HEK293 (cell line): ENCODE results near the gene RIGI.

Experiments used
- CTCF ChIA-PET: fragments of 350-600 bp; formaldehyde crosslinking; extraction: SDS; loops from one replicate; lab custom pipeline; 2021; ENCODE audit warnings: antibody characterized with exemption; lab: Yijun Ruan, JAX
- POLR2A ChIA-PET: fragments of 300-600 bp; formaldehyde crosslinking; extraction: SDS; loops from one replicate; lab custom pipeline; 2020; ENCODE audit warnings: antibody characterized with exemption, inconsistent platforms; lab: Yijun Ruan, JAX
- H3K27ac ChIP-seq: fragments of 200-500 bp; sonication (Bioruptor generic); 2 replicates; pipeline ENCODE4 v1.5.1; 2014; ENCODE audit warnings: low read depth, low read length, control low read depth, inconsistent platforms; ENCODE audit errors: extremely low read depth
- H3K36me3 ChIP-seq, 2 experiments: fragments of 200-500 bp in 1 of 2; sonication (Bioruptor generic) in 1 of 2; 1 replicate in 1 of 2; 2 replicates in 1 of 2; pipeline ENCODE4 v1.5.1; 2014 to 2017; ENCODE audit warnings: inconsistent platforms in 2 of 2, low read length in 2 of 2; ENCODE audit not compliant: control insufficient read depth in 2 of 2, insufficient read depth in 1 of 2
- H3K4me1 ChIP-seq: fragments of 200-500 bp; sonication (Bioruptor generic); 2 replicates; pipeline ENCODE4 v1.5.1; 2014; ENCODE audit warnings: mild to moderate bottlenecking, low read length, inconsistent platforms; ENCODE audit not compliant: control insufficient read depth, insufficient read depth
- H3K4me3 ChIP-seq: 2 replicates; pipeline ENCODE4 v1.5.1; 2011; ENCODE audit warnings: low read depth, mild to moderate bottlenecking, control low read depth, low read length, moderate library complexity
- H3K9me3 ChIP-seq: fragments of 200-500 bp; sonication (Bioruptor generic); 2 replicates; pipeline ENCODE4 v1.5.1; 2014; ENCODE audit warnings: low read depth, low read length, inconsistent platforms; ENCODE audit not compliant: control insufficient read depth, insufficient read depth
- KLF1 ChIP-seq: fragments of 450-650 bp; formaldehyde crosslinking; IDR thresholded peaks from 2 replicates; pipeline ENCODE4 v1.5.1; 2016; ENCODE audit warnings: missing biosample characterization, missing genetic modification characterization
- KLF8 ChIP-seq: fragments of 450-650 bp; formaldehyde crosslinking; IDR thresholded peaks from 2 replicates; pipeline ENCODE4 v1.5.1; 2016; ENCODE audit warnings: missing biosample characterization, missing genetic modification characterization
- REPIN1 ChIP-seq: fragments of 450-650 bp; formaldehyde crosslinking; IDR thresholded peaks from 2 replicates; pipeline ENCODE4 v1.5.1; 2017; ENCODE audit warnings: missing biosample characterization, missing genetic modification characterization, low read depth
- YY2 ChIP-seq: fragments of 450-650 bp; formaldehyde crosslinking; IDR thresholded peaks from 2 replicates; pipeline ENCODE4 v1.5.1; 2016; ENCODE audit warnings: missing biosample characterization, missing genetic modification characterization
- ZBTB20 ChIP-seq: fragments of 450-650 bp; formaldehyde crosslinking; IDR thresholded peaks from 2 replicates; pipeline ENCODE4 v1.5.1; 2016; ENCODE audit warnings: missing biosample characterization, missing genetic modification characterization
- ZIC2 ChIP-seq: fragments of 450-650 bp; formaldehyde crosslinking; IDR thresholded peaks from 2 replicates; pipeline ENCODE4 v1.5.1; 2016; ENCODE audit warnings: missing biosample characterization, missing genetic modification characterization
- ZNF10 ChIP-seq: fragments of 450-650 bp; formaldehyde crosslinking; IDR thresholded peaks from 2 replicates; pipeline ENCODE4 v1.5.1; 2017; ENCODE audit warnings: missing biosample characterization, missing genetic modification characterization
- ZNF175 ChIP-seq: fragments of 450-650 bp; formaldehyde crosslinking; IDR thresholded peaks from 2 replicates; pipeline ENCODE4 v1.5.1; 2016; ENCODE audit warnings: missing biosample characterization, missing genetic modification characterization
- ZNF2 ChIP-seq: fragments of 450-650 bp; formaldehyde crosslinking; IDR thresholded peaks from 2 replicates; pipeline ENCODE4 v1.5.1; 2016; ENCODE audit warnings: missing biosample characterization, missing genetic modification characterization
- ZNF266 ChIP-seq: fragments of 450-650 bp; formaldehyde crosslinking; IDR thresholded peaks from 2 replicates; pipeline ENCODE4 v1.5.1; 2016; ENCODE audit warnings: missing biosample characterization, missing genetic modification characterization, low read depth
- ZNF354C ChIP-seq: fragments of 450-650 bp; formaldehyde crosslinking; IDR thresholded peaks from 2 replicates; pipeline ENCODE4 v1.5.1; 2016; ENCODE audit warnings: missing biosample characterization, missing genetic modification characterization, low read depth, borderline replicate concordance
- ZNF37A ChIP-seq: fragments of 450-650 bp; IDR thresholded peaks from 2 replicates; pipeline ENCODE4 v1.5.1; 2018; ENCODE audit warnings: missing biosample characterization, missing genetic modification characterization
- ZNF426 ChIP-seq: fragments of 450-650 bp; formaldehyde crosslinking; IDR thresholded peaks from 2 replicates; pipeline ENCODE4 v1.5.1; 2017; ENCODE audit warnings: missing biosample characterization, missing genetic modification characterization, mild to moderate bottlenecking, inconsistent platforms, moderate library complexity
- ZNF514 ChIP-seq: fragments of 450-650 bp; formaldehyde crosslinking; IDR thresholded peaks from 2 replicates; pipeline ENCODE4 v1.5.1; 2016; ENCODE audit warnings: missing biosample characterization, missing genetic modification characterization
- ZNF555 ChIP-seq: fragments of 450-650 bp; formaldehyde crosslinking; conservative IDR thresholded peaks from 2 replicates; pipeline ENCODE4 v1.5.1; 2017; ENCODE audit warnings: missing biosample characterization, mild to moderate bottlenecking, missing genetic modification characterization, inconsistent platforms
- ZNF561 ChIP-seq: fragments of 450-650 bp; IDR thresholded peaks from 2 replicates; pipeline ENCODE4 v1.5.1; 2018; ENCODE audit warnings: missing biosample characterization, missing genetic modification characterization, borderline replicate concordance
- ZNF623 ChIP-seq: fragments of 450-650 bp; formaldehyde crosslinking; IDR thresholded peaks from 2 replicates; pipeline ENCODE4 v1.5.1; 2016; ENCODE audit warnings: missing biosample characterization, missing genetic modification characterization
- ZNF654 ChIP-seq: fragments of 450-650 bp; formaldehyde crosslinking; IDR thresholded peaks from 2 replicates; pipeline ENCODE4 v1.5.1; 2016; ENCODE audit warnings: low read depth, missing biosample characterization, missing genetic modification characterization
- ZNF660 ChIP-seq: fragments of 450-650 bp; IDR thresholded peaks from 2 replicates; pipeline ENCODE4 v1.5.1; 2018; ENCODE audit warnings: missing biosample characterization, mild to moderate bottlenecking, missing genetic modification characterization
- TF ChIP-seq, protein P1 (sequence below): fragments of 450-650 bp; formaldehyde crosslinking; IDR thresholded peaks from 2 replicates; pipeline ENCODE4 v1.5.1; 2016; ENCODE audit warnings: missing biosample characterization, missing genetic modification characterization
- TF ChIP-seq, protein P2 (sequence below): fragments of 450-650 bp; formaldehyde crosslinking; IDR thresholded peaks from 2 replicates; pipeline ENCODE4 v1.5.1; 2016; ENCODE audit warnings: missing biosample characterization, missing genetic modification characterization
- TF ChIP-seq, protein P3 (sequence below): fragments of 450-650 bp; formaldehyde crosslinking; IDR thresholded peaks from 2 replicates; pipeline ENCODE4 v1.5.1; 2016; ENCODE audit warnings: missing biosample characterization, missing genetic modification characterization
- TF ChIP-seq, protein P4 (sequence below): fragments of 450-650 bp; formaldehyde crosslinking; IDR thresholded peaks from 2 replicates; pipeline ENCODE4 v1.5.1; 2016; ENCODE audit warnings: missing biosample characterization, missing genetic modification characterization
- TF ChIP-seq, protein P5 (sequence below): sonication (generic); formaldehyde crosslinking; IDR thresholded peaks from 2 replicates; pipeline ENCODE4 v1.8.1; 2022; ENCODE audit warnings: mild to moderate bottlenecking, moderate library complexity, missing genetic modification reagents

The RIGI gene

DNA sequence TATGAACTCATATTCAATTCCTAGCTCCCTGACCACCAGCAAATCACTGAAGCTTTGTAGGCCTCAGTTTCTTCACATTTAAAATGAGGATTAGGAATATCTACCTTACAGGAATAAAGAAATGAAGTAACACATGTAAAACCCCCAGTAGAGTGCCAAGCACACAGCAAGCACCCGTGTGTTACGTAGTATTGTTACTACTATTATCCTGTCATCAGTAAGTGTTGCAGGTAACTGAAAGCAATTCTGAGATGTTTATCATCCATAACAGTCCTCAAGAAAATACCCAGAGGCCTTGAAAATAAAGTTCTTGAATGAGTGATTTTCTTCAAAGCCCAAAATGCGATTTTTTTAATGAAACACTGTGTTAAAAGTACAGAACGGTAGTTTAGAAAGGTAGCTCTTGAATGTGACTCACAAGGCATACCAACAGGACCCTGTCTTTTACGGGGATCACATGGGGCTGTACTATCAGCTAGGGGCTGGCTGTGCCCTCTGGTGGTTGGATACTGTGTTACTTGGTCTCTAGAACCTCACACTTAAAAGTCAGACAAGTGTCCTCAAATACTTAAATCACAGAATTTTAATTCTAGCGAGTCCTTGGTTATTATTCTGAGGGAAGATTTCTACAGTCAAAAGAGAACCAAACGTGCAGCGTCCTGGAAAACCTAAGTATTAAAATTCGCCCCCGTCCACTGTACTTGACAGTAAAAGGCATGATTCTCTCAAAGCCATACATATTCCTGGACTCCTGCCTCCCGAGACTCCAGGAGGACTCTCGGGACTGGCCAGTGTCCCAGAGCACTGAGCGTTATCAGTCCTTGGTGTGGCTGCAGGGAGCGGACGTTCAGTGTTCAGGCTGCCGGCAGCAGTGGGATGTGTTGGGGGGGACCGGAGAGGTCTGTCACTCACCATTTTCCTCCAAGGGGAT lies 46.2 kb upstream of the RIGI start:
- peak overlapping the region; percentile 57 for H3K4me3 ChIP-seq
- H3K27ac ChIP-seq, result peak overlapping the region; percentile 64
- CTCF ChIA-PET, result interaction anchor here (0.6 to 4.0 kb wide), 28 partner anchors 9 to 452 kb away, joined by 3 to 122 read pairs (median 4); partner anchors contain the start of genes RIGI, SMIM27 and TOPORS
- H3K36me3 ChIP-seq, result peaks cover 3 to 26% of the 10 kb centered on the region in 2 experiments; a peak in 2 of 3 replicates
- TF ChIP-seq REPIN1 (tag by site-specific recombination) (no peak), ZNF266 (no peak), ZNF660 (0 out of 2 replicates have a peak, but pooled peaks have one; percentile 37), ZBTB20 (tag by site-specific recombination) (peak; percentile 89), ZNF37A (no peak), ZNF555 (no peak), ZNF623 (tag by site-specific recombination) (no peak), ZNF10 (no peak), ZNF175 (tag by site-specific recombination) (no peak), YY2 (tag by site-specific recombination) (no peak), ZNF354C (tag by site-specific recombination) (no peak), KLF1 (tag by site-specific recombination) (no peak), ZNF514 (tag by site-specific recombination) (no peak), ZNF561 (tag by site-specific recombination) (0 out of 2 replicates have a peak, but pooled peaks have one; percentile 21), ZNF654 (tag by site-specific recombination) (peak; percentile 45), ZNF2 (tag by site-specific recombination) (no peak), KLF8 (tag by site-specific recombination) (no peak), ZIC2 (tag by site-specific recombination) (no peak), ZNF426 (tag by site-specific recombination) (no peak)
- TF ChIP-seq, protein P1, sequence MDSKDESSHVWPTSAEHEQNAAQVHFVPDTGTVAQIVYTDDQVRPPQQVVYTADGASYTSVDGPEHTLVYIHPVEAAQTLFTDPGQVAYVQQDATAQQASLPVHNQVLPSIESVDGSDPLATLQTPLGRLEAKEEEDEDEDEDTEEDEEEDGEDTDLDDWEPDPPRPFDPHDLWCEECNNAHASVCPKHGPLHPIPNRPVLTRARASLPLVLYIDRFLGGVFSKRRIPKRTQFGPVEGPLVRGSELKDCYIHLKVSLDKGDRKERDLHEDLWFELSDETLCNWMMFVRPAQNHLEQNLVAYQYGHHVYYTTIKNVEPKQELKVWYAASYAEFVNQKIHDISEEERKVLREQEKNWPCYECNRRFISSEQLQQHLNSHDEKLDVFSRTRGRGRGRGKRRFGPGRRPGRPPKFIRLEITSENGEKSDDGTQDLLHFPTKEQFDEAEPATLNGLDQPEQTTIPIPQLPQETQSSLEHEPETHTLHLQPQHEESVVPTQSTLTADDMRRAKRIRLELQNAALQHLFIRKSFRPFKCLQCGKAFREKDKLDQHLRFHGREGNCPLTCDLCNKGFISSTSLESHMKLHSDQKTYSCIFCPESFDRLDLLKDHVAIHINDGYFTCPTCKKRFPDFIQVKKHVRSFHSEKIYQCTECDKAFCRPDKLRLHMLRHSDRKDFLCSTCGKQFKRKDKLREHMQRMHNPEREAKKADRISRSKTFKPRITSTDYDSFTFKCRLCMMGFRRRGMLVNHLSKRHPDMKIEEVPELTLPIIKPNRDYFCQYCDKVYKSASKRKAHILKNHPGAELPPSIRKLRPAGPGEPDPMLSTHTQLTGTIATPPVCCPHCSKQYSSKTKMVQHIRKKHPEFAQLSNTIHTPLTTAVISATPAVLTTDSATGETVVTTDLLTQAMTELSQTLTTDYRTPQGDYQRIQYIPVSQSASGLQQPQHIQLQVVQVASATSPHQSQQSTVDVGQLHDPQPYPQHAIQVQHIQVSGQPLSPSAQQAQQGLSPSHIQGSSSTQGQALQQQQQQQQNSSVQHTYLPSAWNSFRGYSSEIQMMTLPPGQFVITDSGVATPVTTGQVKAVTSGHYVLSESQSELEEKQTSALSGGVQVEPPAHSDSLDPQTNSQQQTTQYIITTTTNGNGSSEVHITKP (tag by site-specific recombination), result 0 out of 2 replicates have a peak, but pooled peaks have one; percentile 12
- TF ChIP-seq, protein P2, sequence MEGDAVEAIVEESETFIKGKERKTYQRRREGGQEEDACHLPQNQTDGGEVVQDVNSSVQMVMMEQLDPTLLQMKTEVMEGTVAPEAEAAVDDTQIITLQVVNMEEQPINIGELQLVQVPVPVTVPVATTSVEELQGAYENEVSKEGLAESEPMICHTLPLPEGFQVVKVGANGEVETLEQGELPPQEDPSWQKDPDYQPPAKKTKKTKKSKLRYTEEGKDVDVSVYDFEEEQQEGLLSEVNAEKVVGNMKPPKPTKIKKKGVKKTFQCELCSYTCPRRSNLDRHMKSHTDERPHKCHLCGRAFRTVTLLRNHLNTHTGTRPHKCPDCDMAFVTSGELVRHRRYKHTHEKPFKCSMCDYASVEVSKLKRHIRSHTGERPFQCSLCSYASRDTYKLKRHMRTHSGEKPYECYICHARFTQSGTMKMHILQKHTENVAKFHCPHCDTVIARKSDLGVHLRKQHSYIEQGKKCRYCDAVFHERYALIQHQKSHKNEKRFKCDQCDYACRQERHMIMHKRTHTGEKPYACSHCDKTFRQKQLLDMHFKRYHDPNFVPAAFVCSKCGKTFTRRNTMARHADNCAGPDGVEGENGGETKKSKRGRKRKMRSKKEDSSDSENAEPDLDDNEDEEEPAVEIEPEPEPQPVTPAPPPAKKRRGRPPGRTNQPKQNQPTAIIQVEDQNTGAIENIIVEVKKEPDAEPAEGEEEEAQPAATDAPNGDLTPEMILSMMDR, result 0 out of 2 replicates have a peak, but pooled peaks have one; percentile 19
- TF ChIP-seq, protein P3, sequence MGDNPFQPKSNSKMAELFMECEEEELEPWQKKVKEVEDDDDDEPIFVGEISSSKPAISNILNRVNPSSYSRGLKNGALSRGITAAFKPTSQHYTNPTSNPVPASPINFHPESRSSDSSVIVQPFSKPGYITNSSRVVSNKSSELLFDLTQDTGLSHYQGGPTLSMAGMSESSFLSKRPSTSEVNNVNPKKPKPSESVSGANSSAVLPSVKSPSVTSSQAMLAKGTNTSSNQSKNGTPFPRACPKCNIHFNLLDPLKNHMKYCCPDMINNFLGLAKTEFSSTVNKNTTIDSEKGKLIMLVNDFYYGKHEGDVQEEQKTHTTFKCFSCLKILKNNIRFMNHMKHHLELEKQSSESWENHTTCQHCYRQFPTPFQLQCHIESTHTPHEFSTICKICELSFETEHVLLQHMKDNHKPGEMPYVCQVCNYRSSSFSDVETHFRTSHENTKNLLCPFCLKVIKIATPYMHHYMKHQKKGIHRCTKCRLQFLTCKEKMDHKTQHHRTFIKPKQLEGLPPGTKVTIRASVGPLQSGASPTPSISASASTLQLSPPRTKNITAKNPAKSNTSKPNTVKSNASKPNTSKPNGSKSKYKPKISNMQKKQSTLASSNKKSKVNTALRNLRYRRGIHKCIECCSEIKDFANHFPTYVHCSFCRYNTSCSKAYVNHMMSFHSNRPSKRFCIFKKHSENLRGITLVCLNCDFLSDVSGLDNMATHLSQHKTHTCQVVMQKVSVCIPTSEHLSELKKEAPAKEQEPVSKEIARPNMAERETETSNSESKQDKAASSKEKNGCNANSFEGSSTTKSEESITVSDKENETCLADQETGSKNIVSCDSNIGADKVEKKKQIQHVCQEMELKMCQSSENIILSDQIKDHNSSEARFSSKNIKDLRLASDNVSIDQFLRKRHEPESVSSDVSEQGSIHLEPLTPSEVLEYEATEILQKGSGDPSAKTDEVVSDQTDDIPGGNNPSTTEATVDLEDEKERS (tag by site-specific recombination), result no peak
- TF ChIP-seq, protein P4, sequence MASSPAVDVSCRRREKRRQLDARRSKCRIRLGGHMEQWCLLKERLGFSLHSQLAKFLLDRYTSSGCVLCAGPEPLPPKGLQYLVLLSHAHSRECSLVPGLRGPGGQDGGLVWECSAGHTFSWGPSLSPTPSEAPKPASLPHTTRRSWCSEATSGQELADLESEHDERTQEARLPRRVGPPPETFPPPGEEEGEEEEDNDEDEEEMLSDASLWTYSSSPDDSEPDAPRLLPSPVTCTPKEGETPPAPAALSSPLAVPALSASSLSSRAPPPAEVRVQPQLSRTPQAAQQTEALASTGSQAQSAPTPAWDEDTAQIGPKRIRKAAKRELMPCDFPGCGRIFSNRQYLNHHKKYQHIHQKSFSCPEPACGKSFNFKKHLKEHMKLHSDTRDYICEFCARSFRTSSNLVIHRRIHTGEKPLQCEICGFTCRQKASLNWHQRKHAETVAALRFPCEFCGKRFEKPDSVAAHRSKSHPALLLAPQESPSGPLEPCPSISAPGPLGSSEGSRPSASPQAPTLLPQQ (tag by site-specific recombination), result no peak
- TF ChIP-seq, protein P5, sequence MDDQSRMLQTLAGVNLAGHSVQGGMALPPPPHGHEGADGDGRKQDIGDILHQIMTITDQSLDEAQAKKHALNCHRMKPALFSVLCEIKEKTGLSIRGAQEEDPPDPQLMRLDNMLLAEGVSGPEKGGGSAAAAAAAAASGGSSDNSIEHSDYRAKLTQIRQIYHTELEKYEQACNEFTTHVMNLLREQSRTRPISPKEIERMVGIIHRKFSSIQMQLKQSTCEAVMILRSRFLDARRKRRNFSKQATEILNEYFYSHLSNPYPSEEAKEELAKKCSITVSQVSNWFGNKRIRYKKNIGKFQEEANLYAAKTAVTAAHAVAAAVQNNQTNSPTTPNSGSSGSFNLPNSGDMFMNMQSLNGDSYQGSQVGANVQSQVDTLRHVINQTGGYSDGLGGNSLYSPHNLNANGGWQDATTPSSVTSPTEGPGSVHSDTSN, result no peak
- TF ChIP-seq, all 188 proteins: peak for 6
- Histone ChIP-seq H3K9me3 (no peaks in the 10 kb centered on the region), H3K4me1 (peaks cover 4% of the 10 kb centered on the region; the same call in 1 of the 2 replicates)
- POLR2A ChIA-PET, result interaction anchor here (0.5 to 2.3 kb wide), 8 partner anchors 9 to 453 kb away, joined by 3 to 14 read pairs (median 7); partner anchors contain the start of genes ACO1, DNAJA1 and RIGI
